Stimulated activated CD8-positive, alpha-beta memory T cell treated with anti-CD3 and anti-CD28 coated beads, Interleukin-4, amount 100 ng/mL, for 24 hours (primary cell): ENCODE measurements around the gene RORC.
"Not testable (repeated sequence)": the region's sequence is repeated elsewhere in the genome, so short reads cannot be mapped to it uniquely, and the experiment has no call there.

Source experiments
- DNase-seq: peaks from one replicate; pipeline ENCODE4 v3.0.0-alpha.2; 2020; ENCODE audit warnings: low read depth

Gene RORC

DNA sequence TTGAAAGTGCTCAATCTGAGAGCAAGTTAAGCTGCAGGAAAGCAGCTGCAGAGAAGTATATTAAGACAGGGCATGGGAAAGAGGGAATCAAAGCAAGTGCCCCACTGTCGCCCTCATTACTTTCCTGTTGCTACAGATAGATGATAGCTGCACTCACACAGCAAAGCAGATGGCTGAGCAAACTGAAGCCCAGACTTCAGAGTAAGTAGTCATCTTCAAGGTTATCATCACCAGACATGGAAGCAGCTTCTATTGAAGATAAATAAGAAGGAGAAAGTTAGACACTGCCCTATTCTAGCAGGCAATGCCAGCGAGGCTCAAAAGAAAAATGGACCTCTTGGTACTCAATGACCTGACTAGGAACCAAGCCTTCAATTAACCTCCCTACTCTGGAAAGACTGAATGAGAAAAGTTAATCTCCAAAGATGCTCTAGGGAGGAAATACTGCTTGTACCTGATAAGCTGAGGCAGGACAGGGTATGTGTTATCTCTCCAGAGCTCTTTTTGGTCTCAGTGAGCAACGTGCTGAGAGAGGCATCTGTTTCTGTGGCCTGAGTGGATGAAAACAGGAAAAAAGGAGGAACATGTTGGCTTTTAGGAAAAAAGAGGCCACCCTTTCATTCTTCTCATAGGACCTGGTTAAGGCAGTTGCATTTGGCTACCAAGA, 57.2 kb downstream of the RORC start:
- no peak for DNase-seq

- no peak for DNase-seq
Measured at GRCh38 chr1:151773702-151774101, 57.9 kb downstream of the RORC start.

DNA sequence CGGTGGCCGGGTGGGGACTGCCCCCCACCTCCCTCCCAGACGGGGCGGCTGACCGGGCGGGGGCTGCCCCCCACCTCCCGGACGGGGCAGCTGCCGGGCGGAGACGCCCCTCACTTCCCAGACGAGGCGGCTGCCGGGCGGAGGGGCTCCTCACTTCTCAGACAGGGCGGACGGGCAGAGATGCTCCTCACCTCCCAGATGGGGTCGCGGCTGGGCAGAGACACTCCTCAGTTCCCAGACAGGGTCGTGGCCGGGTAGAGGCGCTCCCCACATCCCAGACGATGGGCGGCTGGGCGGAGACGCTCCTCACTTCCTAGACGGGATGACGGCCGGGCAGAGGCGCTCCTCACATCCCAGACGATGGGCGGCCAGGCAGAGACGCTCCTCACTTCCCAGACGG, 62.3 kb downstream of the RORC start:
- DNase-seq, result not testable (repeated sequence)

DNA sequence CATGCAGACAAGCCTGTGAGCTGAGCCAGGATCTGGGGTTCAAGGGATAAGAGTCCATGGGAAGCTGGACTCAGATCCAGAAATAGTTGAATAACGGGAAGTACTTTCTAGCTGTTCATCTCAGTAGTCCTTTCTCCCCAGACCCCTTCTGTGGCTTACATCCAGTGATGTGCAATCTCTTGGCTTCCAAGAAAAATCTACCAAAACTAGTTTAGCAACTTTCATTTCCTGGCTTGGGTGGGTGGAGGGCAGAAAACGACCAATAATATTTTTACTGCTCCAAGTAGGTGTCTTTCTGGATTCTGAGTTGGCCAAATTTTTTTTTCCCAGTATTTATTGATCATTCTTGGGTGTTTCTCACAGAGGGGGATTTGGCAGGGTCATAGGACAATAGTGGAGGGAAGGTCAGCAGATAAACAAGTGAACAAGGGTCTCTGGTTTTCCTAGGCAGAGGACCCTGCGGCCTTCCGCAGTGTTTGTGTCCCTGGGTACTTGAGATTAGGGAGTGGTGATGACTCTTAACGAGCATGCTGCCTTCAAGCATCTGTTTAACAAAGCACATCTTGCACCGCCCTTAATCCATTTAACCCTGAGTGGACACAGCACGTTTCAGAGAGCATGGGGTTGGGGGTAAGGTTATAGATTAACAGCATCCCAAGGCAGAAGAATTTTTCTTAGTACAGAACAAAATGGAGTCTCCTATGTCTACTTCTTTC, 63.1 kb downstream of the RORC start:
- not testable (repeated sequence) for DNase-seq

DNA sequence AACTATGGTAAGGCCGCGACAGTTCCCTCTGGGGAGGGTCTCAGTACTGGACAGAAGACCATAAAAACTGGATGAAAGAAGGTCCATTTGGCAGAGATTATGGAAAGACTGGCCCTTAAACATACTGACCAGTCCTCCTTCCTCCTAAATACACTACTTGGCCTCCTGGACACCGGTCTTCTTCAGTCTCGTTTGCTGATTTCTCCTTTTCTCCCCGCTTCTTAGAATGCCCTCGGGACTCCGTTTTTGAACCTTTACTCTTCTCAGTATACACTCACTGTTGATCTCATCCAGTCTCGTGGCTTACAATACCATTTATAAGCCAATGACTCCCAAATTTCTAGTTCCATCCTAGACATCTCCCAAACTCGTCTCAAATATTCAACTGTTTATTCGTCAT, 67.6 kb downstream of the RORC start:
- no peak for DNase-seq

DNA sequence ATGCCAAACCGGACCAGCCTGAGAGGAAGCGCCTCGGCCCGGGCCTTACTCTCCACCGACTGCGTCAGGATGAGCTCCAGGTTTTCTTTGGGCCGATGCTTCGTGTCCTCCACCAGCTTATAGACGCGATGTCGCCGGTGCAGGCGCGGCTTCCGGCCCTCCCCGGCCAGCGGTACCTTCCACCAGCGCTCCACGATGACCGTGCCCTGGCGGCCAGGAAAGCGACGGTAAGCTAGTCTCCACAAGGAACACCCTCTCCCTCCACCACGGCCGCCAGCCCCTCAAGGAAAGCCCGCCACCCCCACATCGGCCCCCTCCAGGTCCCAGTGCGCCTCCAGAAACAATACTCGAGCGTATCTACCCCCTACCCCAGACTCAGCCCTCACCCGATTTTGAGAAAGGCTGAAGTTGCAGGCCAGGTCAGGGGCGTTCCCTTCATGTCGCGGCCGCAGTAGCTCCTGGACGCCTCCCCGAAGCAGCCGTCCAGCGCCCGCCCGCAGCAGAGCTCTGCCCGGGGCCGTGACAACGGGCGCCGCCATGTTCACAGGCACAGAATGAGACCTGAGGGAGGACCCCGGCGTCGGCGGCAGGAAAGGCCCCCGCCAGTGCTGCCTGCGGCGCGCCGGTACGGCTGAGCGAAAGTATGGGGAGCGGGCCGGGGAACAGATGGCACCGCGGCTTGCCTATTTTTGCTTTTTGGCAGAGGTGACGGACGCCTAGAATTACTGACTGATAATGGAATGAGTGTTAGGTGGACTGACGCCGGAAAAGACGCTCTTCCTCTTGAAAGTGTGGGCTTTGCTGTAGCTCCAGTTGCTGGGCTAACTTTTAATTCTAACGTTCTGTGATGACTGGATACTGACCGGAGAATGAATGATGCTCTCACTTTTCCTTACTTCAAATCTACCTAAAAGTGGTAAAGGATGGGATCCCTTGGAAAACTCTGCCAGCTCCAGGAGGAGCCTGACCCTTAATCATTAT, 68.4 kb downstream of the RORC start, which contains the start of gene MRPL9:
MRPL9 (minus strand) TSS at position 556 of the 981 bp plus-strand sequence; CDS start at position 539, 17 bp downstream.
- DNase-seq, result peak; percentile 77

DNA sequence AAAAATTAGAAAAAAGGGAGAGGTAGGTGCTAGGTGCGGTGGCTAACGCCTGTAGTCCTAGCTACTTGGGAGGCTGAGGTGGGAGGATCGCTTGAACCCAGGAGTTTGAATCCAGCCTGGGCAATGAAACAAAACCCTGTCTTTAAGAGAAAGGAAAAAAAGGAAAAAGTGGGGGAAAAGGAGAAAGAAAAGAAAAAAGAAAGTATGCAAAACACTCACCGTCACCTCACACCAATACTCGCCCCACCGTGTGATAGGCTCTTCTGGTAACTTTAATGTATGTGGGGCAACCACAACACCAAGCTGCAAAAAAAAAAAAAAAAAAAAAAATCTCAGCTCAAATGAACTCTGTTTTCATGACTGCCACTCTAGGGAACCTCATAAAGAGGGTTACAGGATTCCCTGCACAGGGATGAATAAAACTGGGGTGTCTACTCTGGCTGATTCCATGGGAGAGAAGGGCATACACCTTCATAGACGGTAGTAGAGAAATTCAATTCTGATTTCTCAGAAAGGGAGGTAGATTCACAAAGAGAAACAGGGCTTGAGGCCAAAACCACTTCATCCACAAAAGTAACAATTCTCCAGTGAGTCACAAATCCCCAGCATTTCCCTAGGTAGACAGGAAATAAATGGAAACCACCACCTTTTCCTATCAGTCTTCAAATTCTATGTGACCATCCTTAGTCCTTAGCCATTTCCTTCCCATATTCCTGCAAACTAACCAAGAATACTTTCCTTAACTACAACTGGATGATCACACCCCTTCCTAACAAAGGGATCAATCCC, 70.8 kb downstream of the RORC start:
- DNase-seq, result no peak

- DNase-seq, result no peak
Measured at GRCh38 chr1:151759241-151759640, 72.4 kb downstream of the RORC start.

DNA sequence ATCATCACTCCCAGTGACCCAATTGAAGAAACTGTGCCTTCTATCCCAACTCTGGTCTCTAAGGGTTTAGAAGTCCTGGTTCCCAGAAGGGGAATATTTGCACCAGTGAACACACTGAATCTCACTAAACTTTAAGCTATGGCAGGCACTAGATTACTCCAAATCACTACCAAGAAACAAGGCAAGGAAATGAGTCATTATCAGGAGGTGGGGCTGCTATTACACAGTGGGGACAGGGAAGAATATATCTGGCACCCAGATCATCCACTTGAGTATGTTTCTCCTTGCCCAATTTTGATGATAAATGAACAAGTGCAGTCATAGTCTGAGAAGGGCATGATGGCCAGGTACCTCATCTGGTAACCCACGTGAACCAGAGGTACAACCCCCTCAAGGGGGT, 75.3 kb downstream of the RORC start:
- DNase-seq, result no peak
